GM12873 (cell line): ENCODE results near the gene CYP3A7.

Experiments
- TF ChIP-seq, protein P1 (sequence below): IDR thresholded peaks from 2 replicates; pipeline ENCODE4 v1.5.1; 2012; ENCODE audit warnings: low read depth, mild to moderate bottlenecking, moderate library complexity, low read length, control low read depth; ENCODE audit not compliant: insufficient read depth; ENCODE audit errors: missing control alignments

CYP3A7 gene

DNA sequence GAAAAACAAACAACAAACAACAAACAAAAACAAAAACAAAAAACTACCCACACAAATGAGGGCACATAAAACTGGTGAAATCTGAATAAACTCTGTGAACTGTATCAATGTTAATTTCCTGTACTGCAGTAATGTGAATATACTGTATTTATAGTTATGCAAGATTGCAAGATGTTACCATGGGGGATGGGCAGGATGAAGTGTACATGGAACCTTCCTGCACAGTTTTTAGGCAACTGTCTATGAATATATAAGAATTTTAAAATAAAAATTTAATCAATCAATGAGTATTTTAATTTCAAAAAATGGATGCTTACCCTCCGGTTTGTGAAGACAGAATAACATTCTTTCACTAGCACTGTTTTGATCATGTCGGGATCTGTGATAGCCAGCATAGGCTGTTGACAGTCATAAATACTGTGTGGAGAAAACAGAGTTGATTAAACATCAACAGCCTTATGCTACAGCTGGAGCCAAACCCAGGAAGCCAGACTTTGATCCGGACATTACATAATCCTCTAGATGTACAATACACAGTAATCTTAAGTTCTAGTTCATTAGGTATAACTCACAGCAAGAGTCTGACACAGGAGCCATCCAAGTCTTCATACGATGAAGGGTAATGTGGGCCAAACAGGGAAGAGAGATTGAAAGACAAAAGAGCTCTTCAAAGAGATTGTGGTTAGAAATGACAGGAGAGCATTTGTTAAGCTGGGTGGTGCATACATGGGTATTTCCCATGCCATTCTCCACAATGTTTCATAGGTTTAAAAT lies 14.8 kb downstream of the CYP3A7 start:
- TF ChIP-seq, protein P1, sequence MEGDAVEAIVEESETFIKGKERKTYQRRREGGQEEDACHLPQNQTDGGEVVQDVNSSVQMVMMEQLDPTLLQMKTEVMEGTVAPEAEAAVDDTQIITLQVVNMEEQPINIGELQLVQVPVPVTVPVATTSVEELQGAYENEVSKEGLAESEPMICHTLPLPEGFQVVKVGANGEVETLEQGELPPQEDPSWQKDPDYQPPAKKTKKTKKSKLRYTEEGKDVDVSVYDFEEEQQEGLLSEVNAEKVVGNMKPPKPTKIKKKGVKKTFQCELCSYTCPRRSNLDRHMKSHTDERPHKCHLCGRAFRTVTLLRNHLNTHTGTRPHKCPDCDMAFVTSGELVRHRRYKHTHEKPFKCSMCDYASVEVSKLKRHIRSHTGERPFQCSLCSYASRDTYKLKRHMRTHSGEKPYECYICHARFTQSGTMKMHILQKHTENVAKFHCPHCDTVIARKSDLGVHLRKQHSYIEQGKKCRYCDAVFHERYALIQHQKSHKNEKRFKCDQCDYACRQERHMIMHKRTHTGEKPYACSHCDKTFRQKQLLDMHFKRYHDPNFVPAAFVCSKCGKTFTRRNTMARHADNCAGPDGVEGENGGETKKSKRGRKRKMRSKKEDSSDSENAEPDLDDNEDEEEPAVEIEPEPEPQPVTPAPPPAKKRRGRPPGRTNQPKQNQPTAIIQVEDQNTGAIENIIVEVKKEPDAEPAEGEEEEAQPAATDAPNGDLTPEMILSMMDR: no peak

DNA sequence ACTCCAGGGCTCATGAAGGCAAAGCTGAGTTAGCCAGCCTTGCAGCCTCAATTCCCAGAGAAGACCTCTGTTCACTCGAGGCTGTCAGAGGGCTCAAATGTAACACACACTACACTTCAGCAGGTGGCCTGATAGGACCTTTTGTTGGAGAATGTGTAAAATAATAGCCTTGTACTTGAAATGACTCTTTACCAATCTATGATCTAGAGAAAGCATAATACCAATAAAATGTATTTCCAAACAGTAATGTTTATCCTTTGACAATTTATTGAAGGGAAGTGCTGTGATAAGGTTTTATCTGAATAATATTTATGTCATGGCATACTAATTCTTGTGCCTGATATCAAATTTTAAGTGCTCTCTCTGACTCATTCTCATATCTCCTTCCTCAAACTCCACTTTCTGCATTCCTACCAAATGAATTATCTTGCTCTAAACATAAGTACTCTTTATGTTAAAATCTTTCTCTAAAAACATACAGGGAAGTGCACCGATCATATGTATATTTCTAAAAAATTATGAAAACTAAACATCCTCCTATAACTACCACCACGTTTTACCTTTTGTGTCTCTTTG lies 20.9 kb downstream of the CYP3A7 start:
- TF ChIP-seq, protein P1: no peak

DNA sequence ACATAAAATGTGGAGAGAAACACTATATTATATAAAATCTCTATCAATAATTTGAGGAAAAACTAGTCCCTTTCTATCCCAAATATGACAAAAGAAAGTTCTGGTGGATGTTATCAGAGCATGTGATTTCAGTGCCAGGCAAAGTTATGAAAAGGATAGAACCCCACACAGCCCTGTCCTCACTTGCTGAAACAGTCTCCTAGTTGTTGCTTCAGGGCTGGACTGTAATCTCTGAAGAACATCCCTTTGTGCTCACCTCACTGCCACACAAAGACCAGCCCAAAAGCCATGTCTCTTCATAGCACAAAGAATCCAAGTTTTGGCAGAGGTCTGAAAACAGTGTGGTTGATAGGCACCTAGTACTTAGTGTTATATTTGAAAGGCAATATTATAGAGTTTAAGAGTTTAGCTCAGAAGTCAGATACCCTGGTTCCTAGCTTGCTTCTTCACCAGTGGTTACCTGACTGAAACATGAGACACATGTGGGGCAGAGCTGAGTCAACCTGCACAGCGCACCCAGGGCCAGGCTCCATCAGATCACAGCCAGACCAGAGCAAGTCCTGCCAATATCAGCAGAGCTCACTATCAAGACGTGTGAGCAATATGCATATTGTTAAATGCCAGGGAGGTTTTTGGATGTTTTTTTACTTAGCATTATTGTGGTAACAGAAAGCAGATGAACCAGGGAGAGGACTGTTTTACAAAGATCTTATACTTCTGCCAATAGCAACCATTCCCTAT lies 25.0 kb downstream of the CYP3A7 start:
- TF ChIP-seq, protein P1: no peak

DNA sequence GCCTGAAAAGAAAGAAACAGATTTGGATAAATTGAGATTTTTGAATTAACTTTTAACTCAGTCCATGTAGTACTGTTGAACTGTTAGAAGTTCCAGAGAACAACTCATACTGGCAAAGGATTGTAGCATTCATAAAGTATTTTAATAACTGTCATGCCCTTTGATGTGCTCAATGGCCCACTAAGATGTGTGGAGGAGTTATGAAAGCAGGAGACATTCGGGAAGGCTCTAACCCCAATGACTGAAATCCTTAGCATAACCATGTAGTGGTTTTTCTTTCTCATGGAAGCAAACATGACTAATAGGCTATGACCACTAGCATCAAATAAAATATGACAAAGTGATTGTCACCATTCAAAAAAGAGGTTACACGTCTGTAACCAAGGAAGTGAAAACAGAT lies 25.7 kb downstream of the CYP3A7 start:
- TF ChIP-seq, protein P1: no peak

DNA sequence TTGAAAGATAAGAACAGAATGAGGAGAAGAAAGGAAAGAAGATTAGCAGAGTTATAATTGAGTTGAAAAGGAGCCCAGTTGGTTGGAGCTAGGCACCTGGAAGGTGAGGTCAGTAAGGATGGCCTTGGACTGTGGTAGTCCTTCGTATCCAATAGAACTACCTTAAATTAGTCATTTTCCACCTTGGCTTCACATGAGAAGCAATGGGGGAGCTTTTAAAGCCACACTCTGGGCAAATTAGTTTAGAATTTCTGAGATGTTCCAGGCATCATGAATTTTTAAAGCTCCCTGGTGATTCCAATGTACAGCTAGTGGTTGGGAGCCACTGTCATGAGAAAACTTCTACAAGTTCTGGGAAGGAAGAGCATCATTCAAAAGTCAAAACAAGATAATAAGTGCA lies 27.9 kb downstream of the CYP3A7 start:
- TF ChIP-seq, protein P1: no peak

DNA sequence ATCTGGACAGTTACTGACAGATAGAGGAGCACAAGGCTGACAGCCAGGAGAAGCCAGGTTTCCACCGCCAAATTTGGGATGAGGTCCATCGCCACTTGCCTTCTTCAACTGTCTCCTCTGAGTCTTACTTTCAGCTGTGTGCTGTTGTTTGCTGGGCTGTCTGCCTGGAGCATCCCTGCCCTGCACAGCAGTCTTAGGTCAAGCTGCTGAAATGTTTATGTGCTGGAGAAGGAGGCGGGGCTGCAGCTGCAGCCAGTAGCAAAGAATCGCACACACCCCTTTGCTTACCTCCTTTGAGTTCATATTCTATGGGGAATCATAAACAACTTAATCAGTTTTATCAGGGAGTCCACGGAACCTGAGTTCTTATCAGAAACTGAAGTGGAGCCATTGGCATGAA lies 35.0 kb downstream of the CYP3A7 start:
- TF ChIP-seq, protein P1: no peak

DNA sequence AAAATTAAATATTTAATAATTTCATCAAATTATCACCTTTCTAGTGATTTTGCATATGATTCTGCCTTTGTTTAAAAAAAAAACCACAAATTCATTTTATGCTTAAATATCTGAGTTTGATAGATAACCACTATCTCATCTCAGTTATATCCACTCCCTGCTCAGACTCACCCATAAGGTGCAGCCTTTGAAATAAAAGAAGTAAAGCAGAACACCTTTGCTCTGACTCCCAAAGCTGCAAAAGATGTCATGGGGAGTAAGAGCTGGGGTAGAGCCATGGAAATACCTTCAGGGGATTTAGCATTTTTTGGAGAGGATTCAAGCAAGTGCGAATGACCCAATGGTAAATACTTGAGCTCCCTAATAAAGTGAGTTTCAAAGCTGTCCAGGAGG lies 40.1 kb downstream of the CYP3A7 start:
- TF ChIP-seq, protein P1: no peak
